ENCODE data around the gene NXPE3. TPM values are rescaled to one million over a fixed set of nuclear protein-coding genes. Genes with fewer than 3 reads are reported as not detected.

The NXPE3 gene
- total and polyA plus RNA-seq, 9 of the 15 experiments (the other 6 are each of a cell fraction or from before 2014, with no cell fraction given), result 0.25 to 2.5 (median 0.95) TPM

DNA sequence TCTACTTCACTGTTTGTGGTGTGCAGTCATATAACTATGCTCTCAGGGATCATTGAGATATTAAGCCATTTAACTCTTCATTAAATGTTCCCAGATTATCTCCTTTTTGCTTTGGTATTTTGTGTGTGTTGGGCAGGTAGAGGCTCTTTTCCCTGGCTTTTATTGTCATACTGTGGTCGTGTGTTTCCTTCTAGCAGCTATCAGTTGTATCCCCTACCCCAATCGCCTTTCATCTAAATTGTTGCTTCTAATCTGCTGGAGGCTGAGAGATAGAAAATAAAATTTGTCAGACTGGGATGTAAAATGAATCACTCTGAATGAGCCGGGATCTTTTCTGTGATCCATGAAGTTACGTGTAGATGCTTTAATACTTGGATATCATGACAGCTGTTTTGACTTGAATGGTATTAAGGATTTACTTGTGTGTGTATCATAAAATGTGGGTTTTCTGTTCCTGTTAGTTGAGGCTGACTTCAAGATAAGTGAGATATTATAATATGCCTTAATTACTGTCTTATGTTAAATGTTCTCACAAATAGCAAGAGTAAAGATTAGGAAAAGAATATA, 79.5 kb downstream of the NXPE3 start (continued):
- TF ChIP-seq, protein P1, sequence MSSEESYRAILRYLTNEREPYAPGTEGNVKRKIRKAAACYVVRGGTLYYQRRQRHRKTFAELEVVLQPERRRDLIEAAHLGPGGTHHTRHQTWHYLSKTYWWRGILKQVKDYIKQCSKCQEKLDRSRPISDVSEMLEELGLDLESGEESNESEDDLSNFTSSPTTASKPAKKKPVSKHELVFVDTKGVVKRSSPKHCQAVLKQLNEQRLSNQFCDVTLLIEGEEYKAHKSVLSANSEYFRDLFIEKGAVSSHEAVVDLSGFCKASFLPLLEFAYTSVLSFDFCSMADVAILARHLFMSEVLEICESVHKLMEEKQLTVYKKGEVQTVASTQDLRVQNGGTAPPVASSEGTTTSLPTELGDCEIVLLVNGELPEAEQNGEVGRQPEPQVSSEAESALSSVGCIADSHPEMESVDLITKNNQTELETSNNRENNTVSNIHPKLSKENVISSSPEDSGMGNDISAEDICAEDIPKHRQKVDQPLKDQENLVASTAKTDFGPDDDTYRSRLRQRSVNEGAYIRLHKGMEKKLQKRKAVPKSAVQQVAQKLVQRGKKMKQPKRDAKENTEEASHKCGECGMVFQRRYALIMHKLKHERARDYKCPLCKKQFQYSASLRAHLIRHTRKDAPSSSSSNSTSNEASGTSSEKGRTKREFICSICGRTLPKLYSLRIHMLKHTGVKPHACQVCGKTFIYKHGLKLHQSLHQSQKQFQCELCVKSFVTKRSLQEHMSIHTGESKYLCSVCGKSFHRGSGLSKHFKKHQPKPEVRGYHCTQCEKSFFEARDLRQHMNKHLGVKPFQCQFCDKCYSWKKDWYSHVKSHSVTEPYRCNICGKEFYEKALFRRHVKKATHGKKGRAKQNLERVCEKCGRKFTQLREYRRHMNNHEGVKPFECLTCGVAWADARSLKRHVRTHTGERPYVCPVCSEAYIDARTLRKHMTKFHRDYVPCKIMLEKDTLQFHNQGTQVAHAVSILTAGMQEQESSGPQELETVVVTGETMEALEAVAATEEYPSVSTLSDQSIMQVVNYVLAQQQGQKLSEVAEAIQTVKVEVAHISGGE (CRISPR knock-in tag; IDR thresholded peaks at IDR 0.05), result no peak
- TF ChIP-seq ZNF551 (CRISPR knock-in tag; IDR thresholded peaks at IDR 0.05), result no peak
- TF ChIP-seq, protein P2, sequence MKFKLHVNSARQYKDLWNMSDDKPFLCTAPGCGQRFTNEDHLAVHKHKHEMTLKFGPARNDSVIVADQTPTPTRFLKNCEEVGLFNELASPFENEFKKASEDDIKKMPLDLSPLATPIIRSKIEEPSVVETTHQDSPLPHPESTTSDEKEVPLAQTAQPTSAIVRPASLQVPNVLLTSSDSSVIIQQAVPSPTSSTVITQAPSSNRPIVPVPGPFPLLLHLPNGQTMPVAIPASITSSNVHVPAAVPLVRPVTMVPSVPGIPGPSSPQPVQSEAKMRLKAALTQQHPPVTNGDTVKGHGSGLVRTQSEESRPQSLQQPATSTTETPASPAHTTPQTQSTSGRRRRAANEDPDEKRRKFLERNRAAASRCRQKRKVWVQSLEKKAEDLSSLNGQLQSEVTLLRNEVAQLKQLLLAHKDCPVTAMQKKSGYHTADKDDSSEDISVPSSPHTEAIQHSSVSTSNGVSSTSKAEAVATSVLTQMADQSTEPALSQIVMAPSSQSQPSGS (CRISPR knock-in tag; IDR thresholded peaks at IDR 0.05), result no peak
- no peak for TF ChIP-seq TBL1XR1 (IDR thresholded peaks at IDR 0.05; ENCODE audit: low read length in 2 of 2)
- TF ChIP-seq, protein P3, sequence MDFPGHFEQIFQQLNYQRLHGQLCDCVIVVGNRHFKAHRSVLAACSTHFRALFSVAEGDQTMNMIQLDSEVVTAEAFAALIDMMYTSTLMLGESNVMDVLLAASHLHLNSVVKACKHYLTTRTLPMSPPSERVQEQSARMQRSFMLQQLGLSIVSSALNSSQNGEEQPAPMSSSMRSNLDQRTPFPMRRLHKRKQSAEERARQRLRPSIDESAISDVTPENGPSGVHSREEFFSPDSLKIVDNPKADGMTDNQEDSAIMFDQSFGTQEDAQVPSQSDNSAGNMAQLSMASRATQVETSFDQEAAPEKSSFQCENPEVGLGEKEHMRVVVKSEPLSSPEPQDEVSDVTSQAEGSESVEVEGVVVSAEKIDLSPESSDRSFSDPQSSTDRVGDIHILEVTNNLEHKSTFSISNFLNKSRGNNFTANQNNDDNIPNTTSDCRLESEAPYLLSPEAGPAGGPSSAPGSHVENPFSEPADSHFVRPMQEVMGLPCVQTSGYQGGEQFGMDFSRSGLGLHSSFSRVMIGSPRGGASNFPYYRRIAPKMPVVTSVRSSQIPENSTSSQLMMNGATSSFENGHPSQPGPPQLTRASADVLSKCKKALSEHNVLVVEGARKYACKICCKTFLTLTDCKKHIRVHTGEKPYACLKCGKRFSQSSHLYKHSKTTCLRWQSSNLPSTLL (IDR thresholded peaks at IDR 0.05), result no peak
- TF ChIP-seq SAFB2 (IDR thresholded peaks at IDR 0.05; ENCODE audit: borderline replicate concordance, low read depth, low read length, severe bottlenecking), result no peak
- no peak for TF ChIP-seq POLR2B (IDR thresholded peaks at IDR 0.05; ENCODE audit: low read depth, partially characterized antibody)
- no peak for TF ChIP-seq SMAD4 (CRISPR knock-in tag; conservative IDR thresholded peaks at IDR 0.05)
- no peak for TF ChIP-seq BRF1 (IDR thresholded peaks at IDR 0.05; ENCODE audit: borderline replicate concordance, extremely low read depth, insufficient read length)
- no peak for TF ChIP-seq ZNF253 (CRISPR knock-in tag; conservative IDR thresholded peaks at IDR 0.05)
- TF ChIP-seq TRIM28 (IDR thresholded peaks at IDR 0.05), result no peak
- TF ChIP-seq OTX1 (CRISPR knock-in tag; IDR thresholded peaks at IDR 0.05), result no peak
- TF ChIP-seq MAZ (CRISPR knock-in tag; conservative IDR thresholded peaks at IDR 0.05 in 1 of 2, IDR thresholded peaks at IDR 0.05 in 1 of 2), result no peak

Measured in K562 (cell line).